GM18858 (cell line): ENCODE data around the gene GAGE13.
"Not testable (repeated sequence)": the region's sequence is repeated elsewhere in the genome, so short reads cannot be mapped to it uniquely, and the experiment has no call there.

ENCODE experiments used
- ATAC-seq: cut with Tn5 transposase; IDR thresholded peaks from one replicate; pipeline ENCODE4 v1.9.1; 2021; ENCODE audit not compliant: unreplicated experiment

Gene GAGE13

DNA sequence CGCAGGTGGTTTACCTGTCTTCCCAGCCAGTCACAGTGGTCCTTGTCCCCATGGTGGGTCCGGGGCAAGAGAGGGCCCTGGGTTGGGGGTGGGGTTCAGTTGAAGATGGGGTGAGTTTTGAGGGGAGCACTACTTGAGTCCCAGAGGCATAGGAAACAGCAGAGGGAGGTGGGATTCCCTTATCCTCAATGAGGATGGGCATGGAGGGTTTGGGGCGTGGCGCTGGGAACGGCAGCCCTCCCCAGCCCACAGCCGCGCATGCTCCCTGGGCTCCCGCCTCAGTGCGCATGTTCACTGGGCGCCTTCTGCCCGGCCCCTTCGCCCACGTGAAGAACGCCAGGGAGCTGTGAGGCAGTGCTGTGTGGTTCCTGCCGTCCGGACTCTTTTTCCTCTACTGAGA lies at the start of gene GAGE13:
TSS of gene GAGE13 (plus strand) at position 301 of the 400 bp plus-strand sequence. CDS start 1,156 bp downstream, outside the sequence.
- ATAC-seq, result not testable (repeated sequence)

DNA sequence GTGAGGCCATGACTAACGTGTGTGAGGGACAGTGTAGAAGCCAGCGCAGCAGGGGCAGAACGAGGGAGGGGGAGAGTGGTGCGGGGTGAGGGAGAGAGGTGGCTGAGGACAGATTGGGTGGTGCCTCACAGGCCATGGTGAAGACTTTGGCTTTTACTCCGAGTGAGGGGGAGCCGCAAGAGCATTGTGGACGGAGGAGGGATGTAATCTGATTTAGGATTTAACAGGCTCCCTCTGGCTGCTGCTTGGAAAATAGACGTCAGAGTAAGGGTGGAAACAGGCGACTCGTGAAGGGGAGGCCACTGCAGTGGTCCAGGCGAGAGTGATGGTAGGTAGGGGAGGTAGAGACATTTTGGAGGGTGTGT lies 48.8 kb upstream of the GAGE13 start:
- ATAC-seq, result no peak

DNA sequence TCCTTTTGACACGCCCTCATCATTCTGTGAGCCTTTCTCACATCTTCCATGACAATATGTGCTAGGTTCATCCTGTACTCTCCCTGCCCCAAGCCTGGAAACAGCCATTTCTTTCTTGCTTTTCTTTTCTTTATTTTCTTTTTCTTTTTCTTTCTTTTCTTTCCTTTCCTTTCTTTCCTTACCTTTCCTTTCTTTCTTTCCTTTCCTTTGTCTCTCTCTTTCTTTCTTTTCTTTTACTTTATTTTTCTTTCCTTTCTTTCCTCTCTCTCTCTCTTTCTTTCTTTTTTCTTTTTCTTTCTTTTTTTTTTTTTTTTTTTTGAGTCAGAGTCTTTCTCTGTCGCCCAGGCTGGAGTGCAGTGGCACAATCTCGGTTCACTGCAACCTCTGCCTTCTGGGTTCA lies 47.2 kb upstream of the GAGE13 start:
- no peak for ATAC-seq

- ATAC-seq, result no peak
Observed at GRCh38 chrX:49286136-49286535, 45.2 kb upstream of the GAGE13 start.

DNA sequence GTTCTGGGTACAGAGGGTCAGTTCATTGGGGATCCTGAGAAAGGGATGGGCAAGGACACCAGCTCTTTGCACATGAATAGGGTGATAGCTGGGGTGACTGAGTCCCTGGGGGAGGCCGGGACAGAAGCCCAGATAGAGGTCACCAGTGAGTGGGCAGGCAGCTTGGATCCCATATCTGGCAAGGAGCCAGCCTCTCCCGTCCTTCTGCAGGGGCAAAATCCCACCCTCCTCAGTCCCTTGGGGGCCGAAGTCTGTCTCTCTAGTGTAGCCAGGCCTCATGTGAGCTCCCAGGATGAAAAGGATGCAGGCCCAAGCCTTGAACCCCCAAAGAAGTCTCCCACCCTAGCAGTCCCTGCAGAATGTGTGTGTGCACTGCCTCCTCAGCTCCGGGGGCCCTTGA lies 44.8 kb upstream of the GAGE13 start:
- no peak for ATAC-seq

- no peak for ATAC-seq
Observed at GRCh38 chrX:49287665-49288064, 43.7 kb upstream of the GAGE13 start.

GRCh38 chrX:49290215-49290614 lies 41.2 kb upstream of the GAGE13 start:
- ATAC-seq, result no peak

GRCh38 chrX:49291615-49292337 lies 39.6 kb upstream of the GAGE13 start:
- ATAC-seq, result no peak

GRCh38 chrX:49292400-49293362 lies 38.7 kb upstream of the GAGE13 start:
- no peak for ATAC-seq

DNA sequence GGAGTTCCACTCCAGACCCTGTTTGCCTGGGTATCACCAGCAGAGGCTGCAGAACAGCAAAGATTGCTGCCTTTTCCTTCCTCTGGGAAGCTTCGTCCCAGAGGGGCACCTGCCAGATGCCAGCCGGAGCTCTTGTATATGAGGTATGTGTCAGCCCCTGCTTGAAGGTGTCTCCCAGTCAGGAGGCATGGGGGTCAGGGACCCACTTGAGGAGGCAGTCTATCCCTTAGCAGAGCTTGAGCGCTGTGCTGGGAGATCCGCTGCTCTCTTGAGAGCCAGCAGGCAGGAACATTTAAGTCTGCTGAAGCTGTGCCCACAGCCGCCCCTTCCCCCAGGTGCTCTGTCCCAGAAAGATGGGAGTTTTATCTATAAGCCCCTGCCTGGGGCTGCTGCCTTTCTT lies 32.1 kb upstream of the GAGE13 start:
- ATAC-seq, result not testable (repeated sequence)

DNA sequence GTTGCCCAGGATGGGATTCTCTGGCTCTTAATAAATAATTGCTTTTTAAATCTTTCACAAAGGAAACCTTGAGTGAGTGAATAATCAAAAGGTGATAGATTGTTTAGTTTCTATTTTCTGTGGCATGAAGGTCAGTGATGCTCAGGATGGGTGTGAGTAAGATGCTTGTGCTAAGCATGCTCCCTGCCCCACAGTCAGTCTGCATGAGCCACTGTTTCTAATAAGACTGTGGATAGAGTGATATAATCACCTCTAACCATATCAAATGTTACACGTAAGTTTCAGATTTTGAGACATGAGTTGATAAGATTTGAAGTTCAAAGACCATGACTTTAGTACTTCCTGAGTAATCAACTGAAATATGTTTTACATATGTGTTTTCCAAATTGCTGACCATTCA lies 30.7 kb upstream of the GAGE13 start:
- no peak for ATAC-seq

GRCh38 chrX:49303346-49303745 lies 28.0 kb upstream of the GAGE13 start, which contains the start of gene GAGE10:
Gene GAGE10 (plus strand): TSS chrX:49303646. CDS start chrX:49304860, 1,214 bp downstream.
- ATAC-seq, result no peak

- ATAC-seq, result not testable (repeated sequence)
Observed at GRCh38 chrX:49307775-49308174, 23.6 kb upstream of the GAGE13 start.

DNA sequence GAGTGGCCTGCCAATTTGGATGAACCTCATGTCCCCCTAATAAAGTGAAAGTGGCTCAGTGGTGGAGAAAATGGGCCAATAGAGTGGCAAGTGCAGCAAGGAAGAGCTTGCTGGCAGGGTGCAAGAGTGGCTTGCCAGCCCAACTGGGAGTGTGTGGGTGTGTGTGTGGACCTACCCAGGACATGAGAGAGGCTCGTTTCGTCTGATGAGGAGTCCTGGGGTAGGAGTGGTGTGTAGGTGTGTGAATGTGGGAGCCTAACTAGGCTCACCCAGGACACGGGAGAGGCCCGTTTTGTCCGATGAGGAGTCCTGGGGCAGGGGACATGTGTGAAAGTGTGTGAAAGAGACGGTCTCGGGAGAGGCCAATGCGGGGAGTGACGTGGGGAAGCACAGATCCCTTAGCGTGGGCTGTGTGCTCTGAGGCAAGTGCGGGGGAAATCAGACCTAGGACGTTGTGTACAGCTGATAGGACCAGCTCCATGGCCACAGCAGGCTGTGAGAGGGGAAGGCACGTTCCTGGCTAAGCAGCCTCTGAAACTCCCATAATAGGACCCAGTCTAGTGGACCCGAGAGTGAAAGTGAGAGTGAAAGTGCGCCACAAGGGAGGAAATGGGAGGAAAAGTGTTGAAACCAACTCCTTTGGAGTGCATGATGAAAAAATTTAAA lies 22.6 kb upstream of the GAGE13 start:
- no peak for ATAC-seq

DNA sequence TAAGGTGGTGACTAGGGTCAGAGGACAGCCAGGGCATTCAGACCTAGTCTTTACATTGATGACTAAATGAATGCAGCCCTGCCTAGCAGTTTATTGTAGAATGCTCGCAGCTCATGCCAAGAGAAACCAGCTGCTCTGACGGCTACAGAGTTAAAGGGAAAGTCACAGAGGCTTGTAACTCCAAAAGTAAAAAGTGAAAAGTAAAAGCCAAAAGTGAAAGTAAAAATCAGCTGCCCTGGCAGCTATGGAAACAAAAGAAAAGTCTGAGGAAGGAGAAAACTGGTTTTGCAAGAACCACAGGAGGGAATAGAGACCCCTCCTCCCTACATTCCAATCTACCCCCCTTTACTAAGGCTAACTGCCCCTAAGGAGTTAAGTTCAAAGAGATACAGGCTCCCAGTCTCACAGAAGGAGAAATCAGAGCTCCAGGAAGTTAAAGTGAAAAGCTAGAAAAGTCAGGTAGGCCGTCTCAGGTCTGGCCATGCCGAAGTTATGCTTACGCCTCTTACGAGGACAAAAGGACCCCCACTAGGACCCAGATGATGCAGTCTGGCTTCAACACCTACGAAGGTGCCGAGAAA lies 21.9 kb upstream of the GAGE13 start:
- no peak for ATAC-seq

- no peak for ATAC-seq
Observed at GRCh38 chrX:49310371-49310770, 21.0 kb upstream of the GAGE13 start.

DNA sequence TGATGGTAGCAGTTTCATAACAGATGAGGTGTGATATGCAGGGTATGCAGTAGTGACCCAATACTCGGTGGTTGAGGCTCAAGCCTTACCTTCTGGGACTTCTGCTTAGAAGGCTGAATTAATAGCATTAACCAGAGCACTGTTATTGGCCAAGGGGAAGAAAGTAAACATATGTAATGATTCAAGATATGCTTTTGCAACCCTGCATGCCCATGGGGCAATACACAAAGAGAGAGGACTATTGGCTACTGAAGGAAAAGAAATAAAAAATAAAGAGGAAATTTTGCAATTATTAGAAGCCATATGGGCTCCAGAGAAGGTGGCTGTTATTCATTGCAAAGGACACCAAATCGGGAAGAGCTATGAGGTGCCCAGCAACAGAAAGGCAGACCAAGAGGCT lies 19.2 kb upstream of the GAGE13 start:
- ATAC-seq, result no peak

DNA sequence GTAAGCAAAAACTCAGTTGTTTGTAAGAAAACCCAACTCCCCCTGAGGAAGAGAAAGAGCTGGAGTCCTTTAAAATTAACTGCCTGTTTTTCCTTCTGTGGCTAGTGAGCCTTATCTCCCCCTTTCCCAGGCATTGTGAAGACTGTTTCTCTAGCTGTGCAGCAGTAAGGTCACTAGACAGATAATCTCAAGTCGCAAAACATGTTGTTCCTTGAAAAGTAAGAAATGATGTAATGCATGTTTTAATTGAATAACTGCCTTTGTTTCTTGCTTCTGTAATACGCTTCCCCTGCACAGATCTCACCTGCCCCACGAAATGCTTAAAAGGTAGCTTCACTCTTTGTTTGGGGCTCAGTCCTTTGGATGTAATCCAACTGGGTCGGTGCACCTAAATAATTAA lies 15.3 kb upstream of the GAGE13 start:
- ATAC-seq, result no peak

DNA sequence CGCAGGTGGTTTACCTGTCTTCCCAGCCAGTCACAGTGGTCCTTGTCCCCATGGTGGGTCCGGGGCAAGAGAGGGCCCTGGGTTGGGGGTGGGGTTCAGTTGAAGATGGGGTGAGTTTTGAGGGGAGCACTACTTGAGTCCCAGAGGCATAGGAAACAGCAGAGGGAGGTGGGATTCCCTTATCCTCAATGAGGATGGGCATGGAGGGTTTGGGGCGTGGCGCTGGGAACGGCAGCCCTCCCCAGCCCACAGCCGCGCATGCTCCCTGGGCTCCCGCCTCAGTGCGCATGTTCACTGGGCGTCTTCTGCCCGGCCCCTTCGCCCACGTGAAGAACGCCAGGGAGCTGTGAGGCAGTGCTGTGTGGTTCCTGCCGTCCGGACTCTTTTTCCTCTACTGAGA lies 9.6 kb upstream of the GAGE13 start, which contains the start of gene GAGE12J:
TSS of gene GAGE12J (plus strand) at position 301 of the 400 bp plus-strand sequence. CDS start 1,157 bp downstream, outside the sequence.
- ATAC-seq, result not testable (repeated sequence)

DNA sequence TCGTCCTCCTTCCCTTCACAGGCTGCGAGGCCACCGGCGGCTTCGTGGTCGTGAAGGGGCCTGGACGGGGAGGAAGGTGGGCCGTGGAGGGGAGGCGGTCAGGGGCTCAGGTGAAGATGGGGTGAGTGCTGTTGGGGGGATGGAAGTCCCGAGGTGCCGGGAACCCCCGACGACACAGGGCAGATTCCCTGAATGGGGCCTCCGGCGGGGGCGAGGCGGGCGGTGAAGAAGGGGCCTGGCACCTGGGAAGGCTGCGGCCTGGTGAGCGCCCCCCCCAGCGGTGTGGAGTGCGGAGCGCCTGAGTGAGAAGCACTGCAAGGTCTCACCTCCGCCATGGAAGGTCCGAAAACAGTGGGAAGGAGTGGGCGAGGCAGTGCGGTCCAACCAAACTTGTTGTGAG lies 9.1 kb upstream of the GAGE13 start:
- ATAC-seq, result not testable (repeated sequence)

DNA sequence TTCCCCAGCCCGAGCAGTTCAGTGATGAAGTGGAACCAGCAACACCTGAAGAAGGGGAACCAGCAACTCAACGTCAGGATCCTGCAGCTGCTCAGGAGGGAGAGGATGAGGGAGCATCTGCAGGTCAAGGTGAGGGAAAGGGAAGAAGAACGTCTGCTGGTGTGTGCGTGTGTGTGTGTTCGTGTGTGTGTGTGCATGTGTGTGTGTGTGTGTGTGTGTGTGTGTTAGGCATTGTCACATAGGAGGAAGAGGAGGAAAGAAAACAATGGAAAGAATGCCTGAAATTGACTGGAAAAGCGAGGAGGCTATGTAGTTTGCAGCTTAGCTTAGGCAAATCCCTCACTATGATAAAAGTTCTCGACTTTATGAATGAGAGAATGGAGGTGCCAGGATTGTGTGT lies 7.6 kb upstream of the GAGE13 start:
- ATAC-seq, result not testable (repeated sequence)
